Parathyroid adenoma (tissue), 2 donors: ENCODE results near the gene ARHGAP15.
A peak's percentile ranks its signal among the peaks of the same experiment; 100 is the strongest.

Experiments
- H2AFZ ChIP-seq: fragments of 300-600 bp; sonication (generic); one replicate; pipeline ENCODE4 v1.7.0; 2017; ENCODE audit warnings: antibody characterized with exemption, mild to moderate bottlenecking
- H3K27ac ChIP-seq: fragments of 300-600 bp; sonication (generic); one replicate; pipeline ENCODE4 v1.7.0; 2017
- H3K27me3 ChIP-seq: fragments of 300-600 bp; sonication (generic); one replicate; pipeline ENCODE4 v1.7.0; 2017; ENCODE audit warnings: low read length; ENCODE audit not compliant: control insufficient read depth, insufficient read depth
- H3K36me3 ChIP-seq: fragments of 300-600 bp; sonication (generic); one replicate; pipeline ENCODE4 v1.7.0; 2017; ENCODE audit warnings: low read length; ENCODE audit not compliant: control insufficient read depth, insufficient read depth
- H3K4me1 ChIP-seq: fragments of 300-600 bp; sonication (generic); one replicate; pipeline ENCODE4 v1.7.0; 2017; ENCODE audit warnings: control low read depth
- H3K4me2 ChIP-seq: fragments of 300-600 bp; sonication (generic); one replicate; pipeline ENCODE4 v1.7.0; 2017; ENCODE audit warnings: low read length
- H3K4me3 ChIP-seq: fragments of 300-600 bp; sonication (generic); one replicate; pipeline ENCODE4 v1.7.0; 2017; ENCODE audit warnings: low read depth, low read length
- H3K79me2 ChIP-seq: fragments of 300-600 bp; sonication (generic); one replicate; pipeline ENCODE4 v1.7.0; 2017; ENCODE audit warnings: control low read depth
- H3K9ac ChIP-seq: fragments of 300-600 bp; sonication (generic); one replicate; pipeline ENCODE4 v1.7.0; 2017; ENCODE audit warnings: mild to moderate bottlenecking
- H3K9me3 ChIP-seq: fragments of 300-600 bp; sonication (generic); one replicate; pipeline ENCODE4 v1.7.0; 2017; ENCODE audit warnings: low read length; ENCODE audit not compliant: control insufficient read depth
- TF ChIP-seq, protein P1 (sequence below): fragments of 300-600 bp; sonication (generic); IDR thresholded peaks from one replicate; pipeline ENCODE4 v1.7.0; 2017; ENCODE audit warnings: antibody characterized with exemption, mild to moderate bottlenecking
- donor health status: primary hyperparathyroidism.

ARHGAP15 gene

DNA sequence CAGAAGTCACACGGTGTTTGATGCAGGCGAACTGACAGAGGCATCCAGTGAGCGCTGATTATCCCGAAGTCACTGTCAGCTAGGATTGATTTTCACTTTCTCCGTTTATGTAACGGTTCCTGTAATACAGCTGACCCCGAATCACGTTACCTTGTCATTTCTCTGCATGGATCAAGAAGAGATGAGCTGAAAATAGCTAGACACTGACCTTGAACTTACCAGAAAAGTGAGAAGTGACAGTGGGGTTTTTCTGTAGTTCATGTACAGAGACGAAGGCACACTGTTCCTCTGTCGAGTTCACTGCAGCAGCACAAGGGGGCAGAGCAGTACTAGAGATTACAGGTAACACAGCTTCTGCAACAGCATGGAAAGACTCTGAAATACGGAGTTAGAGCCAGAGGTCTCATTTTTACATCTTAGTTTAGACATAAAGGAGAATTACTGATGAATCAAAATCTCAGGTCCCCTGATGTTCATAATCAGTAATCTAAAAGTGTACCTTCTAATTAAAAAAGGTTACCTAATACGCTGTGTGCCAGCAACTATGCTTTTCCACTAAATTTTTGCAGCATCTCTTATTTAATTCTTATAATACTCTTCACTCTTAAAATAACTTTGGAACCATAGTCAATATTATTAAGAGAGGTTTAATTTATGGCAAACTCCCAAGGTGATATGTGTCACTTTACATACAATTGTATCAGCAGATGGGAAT is 33.1 kb downstream of the ARHGAP15 start:
- Histone ChIP-seq H3K4me2 (peak overlapping the region; percentile 2), H3K27me3 (peaks cover 6% of the 10 kb centered on the region)
- TF ChIP-seq, protein P1, sequence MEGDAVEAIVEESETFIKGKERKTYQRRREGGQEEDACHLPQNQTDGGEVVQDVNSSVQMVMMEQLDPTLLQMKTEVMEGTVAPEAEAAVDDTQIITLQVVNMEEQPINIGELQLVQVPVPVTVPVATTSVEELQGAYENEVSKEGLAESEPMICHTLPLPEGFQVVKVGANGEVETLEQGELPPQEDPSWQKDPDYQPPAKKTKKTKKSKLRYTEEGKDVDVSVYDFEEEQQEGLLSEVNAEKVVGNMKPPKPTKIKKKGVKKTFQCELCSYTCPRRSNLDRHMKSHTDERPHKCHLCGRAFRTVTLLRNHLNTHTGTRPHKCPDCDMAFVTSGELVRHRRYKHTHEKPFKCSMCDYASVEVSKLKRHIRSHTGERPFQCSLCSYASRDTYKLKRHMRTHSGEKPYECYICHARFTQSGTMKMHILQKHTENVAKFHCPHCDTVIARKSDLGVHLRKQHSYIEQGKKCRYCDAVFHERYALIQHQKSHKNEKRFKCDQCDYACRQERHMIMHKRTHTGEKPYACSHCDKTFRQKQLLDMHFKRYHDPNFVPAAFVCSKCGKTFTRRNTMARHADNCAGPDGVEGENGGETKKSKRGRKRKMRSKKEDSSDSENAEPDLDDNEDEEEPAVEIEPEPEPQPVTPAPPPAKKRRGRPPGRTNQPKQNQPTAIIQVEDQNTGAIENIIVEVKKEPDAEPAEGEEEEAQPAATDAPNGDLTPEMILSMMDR = no peak

DNA sequence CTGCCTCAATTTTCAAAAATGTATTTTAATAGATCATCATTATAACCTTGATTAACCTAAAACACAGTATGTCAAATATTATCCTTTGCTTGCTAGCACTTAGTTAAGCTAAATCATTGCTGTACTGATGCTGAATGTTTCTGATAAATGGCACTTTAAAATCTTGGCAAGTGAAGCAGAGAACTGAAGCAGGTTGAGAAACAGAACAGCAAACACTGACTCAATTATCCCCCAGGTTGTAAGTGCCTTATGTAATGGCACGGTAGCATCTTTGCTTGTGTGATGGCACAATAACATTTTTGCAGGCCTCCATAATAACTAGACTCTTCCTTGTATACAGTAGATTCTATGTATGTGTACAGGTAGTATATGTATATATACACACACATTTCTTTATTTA is 33.8 kb downstream of the ARHGAP15 start:
- Histone ChIP-seq H2AFZ (no peak overlapping the region), H3K4me3 (no peak overlapping the region), H3K9me3 (no peaks in the 10 kb centered on the region), H3K4me2 (no peak overlapping the region), H3K36me3 (no peaks in the 10 kb centered on the region), H3K79me2 (no peaks in the 10 kb centered on the region), H3K27ac (no peak overlapping the region), H3K4me1 (no peaks in the 10 kb centered on the region), H3K9ac (no peak overlapping the region), H3K27me3 (peaks cover 6% of the 10 kb centered on the region)
- TF ChIP-seq, protein P1 = no peak

More for the DNA sequence above, 33.1 kb downstream of the ARHGAP15 start:
- Histone ChIP-seq H3K79me2 (no peaks in the 10 kb centered on the region), H3K4me1 (no peaks in the 10 kb centered on the region), H3K27ac (no peak overlapping the region), H3K9me3 (no peaks in the 10 kb centered on the region), H3K36me3 (no peaks in the 10 kb centered on the region), H3K4me3 (no peak overlapping the region), H2AFZ (peak overlapping the region; percentile 45), H3K9ac (no peak overlapping the region)

DNA sequence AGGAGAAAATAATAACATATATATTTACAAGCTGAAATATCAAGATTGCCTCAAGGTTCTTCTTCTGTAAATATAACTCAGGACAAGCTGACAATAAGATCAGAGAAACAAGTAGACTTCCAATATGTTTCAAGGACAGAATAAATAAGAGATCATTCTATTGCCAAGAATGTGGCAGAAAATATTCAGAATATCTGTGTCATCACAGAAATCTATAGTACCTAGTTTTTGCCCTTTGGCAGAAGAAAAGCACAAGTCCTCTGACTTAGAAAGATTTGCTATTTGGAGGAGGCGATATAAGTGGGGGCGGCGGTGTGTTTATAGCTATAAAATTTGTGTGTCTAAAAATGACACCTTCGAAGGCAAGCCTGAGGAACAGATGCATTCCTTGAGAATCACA is 34.3 kb downstream of the ARHGAP15 start:
- no peaks in the 10 kb centered on the region for H3K79me2 ChIP-seq
- TF ChIP-seq, protein P1 = no peak
- H3K9ac ChIP-seq = no peak overlapping the region
- H3K4me1 ChIP-seq = no peaks in the 10 kb centered on the region
- H3K9me3 ChIP-seq = no peaks in the 10 kb centered on the region
- H2AFZ ChIP-seq = no peak overlapping the region
- H3K4me2 ChIP-seq = no peak overlapping the region
- H3K36me3 ChIP-seq = no peaks in the 10 kb centered on the region
- H3K4me3 ChIP-seq = no peak overlapping the region
- no peak overlapping the region for H3K27ac ChIP-seq
- H3K27me3 ChIP-seq = peaks cover 6% of the 10 kb centered on the region

DNA sequence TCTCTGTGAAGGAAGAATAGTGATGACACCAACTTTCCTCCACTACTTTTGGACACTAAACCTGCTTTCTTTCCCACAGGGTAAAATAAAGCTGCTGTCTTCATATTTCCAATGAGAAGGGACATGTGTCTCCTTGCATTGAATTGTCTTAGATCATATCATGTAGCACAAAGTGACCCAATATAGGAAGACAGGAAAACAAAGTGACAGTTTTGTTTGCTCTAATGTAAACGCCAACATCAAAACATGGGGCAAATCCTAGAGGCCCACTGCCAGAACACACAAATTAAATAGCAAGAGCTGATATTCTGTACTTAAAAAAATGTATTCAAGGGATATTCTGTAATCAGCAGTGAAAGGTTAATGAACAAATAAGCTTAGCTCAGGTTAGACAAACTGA is 36.1 kb downstream of the ARHGAP15 start:
- Histone ChIP-seq H3K9me3 (no peaks in the 10 kb centered on the region), H3K4me2 (no peak overlapping the region), H3K79me2 (no peaks in the 10 kb centered on the region), H2AFZ (no peak overlapping the region), H3K27ac (no peak overlapping the region), H3K9ac (no peak overlapping the region), H3K27me3 (peaks cover 6% of the 10 kb centered on the region), H3K4me1 (no peaks in the 10 kb centered on the region), H3K4me3 (no peak overlapping the region), H3K36me3 (no peaks in the 10 kb centered on the region)
- TF ChIP-seq, protein P1 = no peak

DNA sequence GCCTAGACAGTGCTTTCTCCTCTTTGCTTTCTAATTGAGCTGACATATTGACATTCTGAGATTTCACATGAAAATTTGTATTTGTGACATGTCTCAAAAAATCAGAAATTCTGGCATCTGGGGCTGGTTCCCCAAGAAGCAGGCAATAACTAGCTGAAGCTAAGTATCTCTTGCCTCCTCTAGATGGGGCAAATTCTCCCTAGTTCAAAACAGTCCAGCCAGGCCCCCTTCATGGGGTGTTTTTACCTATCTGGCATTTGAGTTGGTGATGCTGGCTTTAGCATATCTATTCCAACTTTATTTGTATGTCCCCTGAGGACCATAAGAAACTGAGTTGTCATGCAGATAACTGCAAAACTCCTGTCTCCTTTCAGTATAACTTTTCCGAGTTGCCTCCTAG is 39.9 kb downstream of the ARHGAP15 start:
- no peaks in the 10 kb centered on the region for H3K9me3 ChIP-seq
- H3K27me3 ChIP-seq = no peaks in the 10 kb centered on the region
- H3K4me2 ChIP-seq = no peak overlapping the region
- H3K9ac ChIP-seq = no peak overlapping the region
- TF ChIP-seq, protein P1 = no peak
- no peaks in the 10 kb centered on the region for H3K79me2 ChIP-seq
- H3K4me1 ChIP-seq = no peaks in the 10 kb centered on the region
- H2AFZ ChIP-seq = no peak overlapping the region
- H3K36me3 ChIP-seq = no peaks in the 10 kb centered on the region
- H3K27ac ChIP-seq = no peak overlapping the region
- no peak overlapping the region for H3K4me3 ChIP-seq
